ENCODE results near the gene MYO15B. TPM values are rescaled to one million over a fixed set of nuclear protein-coding genes. Genes with fewer than 3 reads are reported as not detected.

Gene MYO15B
- total and polyA plus RNA-seq, 2 donors (not counting 3 experiments of a cell fraction or from before 2014, with no cell fraction given) = 10.2 to 87.8 TPM

DNA sequence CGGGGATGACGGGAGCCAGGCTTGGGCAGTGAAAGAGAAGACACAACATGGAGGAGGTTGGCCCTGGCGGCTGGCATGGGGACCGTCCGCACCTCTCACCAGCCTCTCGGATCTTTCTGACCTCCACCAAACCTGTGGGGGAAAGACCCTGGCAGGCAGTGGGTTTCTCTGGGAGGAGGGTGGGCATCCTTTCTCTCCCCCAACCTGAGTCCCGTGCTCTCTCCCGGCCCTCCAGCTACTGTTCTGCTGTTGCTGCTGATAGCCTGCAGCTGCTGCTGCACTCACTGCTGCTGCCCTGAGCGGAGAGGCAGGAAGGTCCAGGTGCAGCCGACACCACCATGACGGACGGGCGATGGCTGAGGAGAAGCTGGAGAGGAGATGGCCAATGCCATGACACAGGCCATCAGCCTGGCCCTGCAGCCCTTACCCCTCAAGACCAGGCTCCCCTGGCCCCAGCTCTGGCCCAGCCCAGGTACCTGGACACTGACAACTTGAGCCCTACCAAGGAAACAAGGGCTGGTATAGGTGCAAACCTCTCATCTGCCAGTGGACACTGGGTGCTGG is 53.0 kb downstream of the MYO15B start:
- no peak overlapping the region for H3K9ac ChIP-seq (replicated peaks; ENCODE audit: extremely low read depth, insufficient read depth, low read length)
- peaks cover 6% of the 10 kb centered on the region for H3K4me1 ChIP-seq (ENCODE audit: control insufficient read depth, extremely low read depth, insufficient read depth, low read length)
- DNase-seq (ENCODE audit: low read depth, low spot score) (no peak), FAIRE-seq (no peak)
- H2AFZ ChIP-seq (ENCODE audit: low read depth, low read length) = no peak overlapping the region
- ChIA-PET POLR2A (interaction anchor here (0.9 kb wide), 1 partner anchor 14 kb away, joined by 3 read pairs; no protein-coding TSS in a partner anchor), CTCF (interaction anchor here (1.6 to 19.2 kb wide), 4 partner anchors 5 to 108 kb away, joined by 5 to 446 read pairs (median 15); partner anchors contain the start of gene SMIM5)
- H3K79me2 ChIP-seq (ENCODE audit: control insufficient read depth, insufficient read depth, low read length) = no peaks in the 10 kb centered on the region
- no peak overlapping the region for H3K4me3 ChIP-seq (replicated peaks in 1 of 3; ENCODE audit: insufficient read depth in 1 of 3, low read depth in 1 of 3, low read length in 3 of 3)
- H3K9me1 ChIP-seq (replicated peaks; ENCODE audit: control insufficient read depth, extremely low read depth, insufficient read depth, low read length) = no peaks in the 10 kb centered on the region
- no peaks in the 10 kb centered on the region for H3K27me3 ChIP-seq (ENCODE audit: control insufficient read depth in 2 of 2, insufficient read depth in 2 of 2, low read length in 2 of 2)
- H3K4me2 ChIP-seq (ENCODE audit: insufficient read depth, low read length) = no peak overlapping the region
- TF ChIP-seq POLR2A (IDR thresholded peaks at IDR 0.05; ENCODE audit: low read depth, low read length) (no peak), JUN (IDR thresholded peaks at IDR 0.05; ENCODE audit: borderline replicate concordance, insufficient read depth, insufficient read length, low read depth) (no peak), FOS (IDR thresholded peaks at IDR 0.05; ENCODE audit: borderline replicate concordance, insufficient read depth, low read length) (no peak), POLR2AphosphoS5 (IDR thresholded peaks at IDR 0.05; ENCODE audit: insufficient read depth, low read depth, low read length) (no peak), GATA2 (IDR thresholded peaks at IDR 0.05; ENCODE audit: insufficient read depth, insufficient read length, low read depth, low read length) (no peak)
- no peaks in the 10 kb centered on the region for H3K9me3 ChIP-seq (replicated peaks; ENCODE audit: control insufficient read depth, insufficient read depth, low read length)
- BruUV-seq (replicated peaks) = no TSS peak
- H3K36me3 ChIP-seq (ENCODE audit: control insufficient read depth in 2 of 2, extremely low read depth in 1 of 2, insufficient read depth in 2 of 2, low read length in 2 of 2) = peaks cover 0 to 3% of the 10 kb centered on the region in 2 experiments
- dilution Hi-C loops (cut with MboI; ENCODE audit: extremely low pct_ligation_motif_present, low sequenced_read_pairs) = no loop called here
- intact Hi-C loops (cut with micrococcal nuclease) = no loop called here
- no peaks in the 10 kb centered on the region for H4K20me1 ChIP-seq (replicated peaks; ENCODE audit: control insufficient read depth, extremely low read depth, insufficient read depth, low read length)
- H3K27ac ChIP-seq (ENCODE audit: insufficient read depth, low read depth, low read length) = no peak overlapping the region

DNA sequence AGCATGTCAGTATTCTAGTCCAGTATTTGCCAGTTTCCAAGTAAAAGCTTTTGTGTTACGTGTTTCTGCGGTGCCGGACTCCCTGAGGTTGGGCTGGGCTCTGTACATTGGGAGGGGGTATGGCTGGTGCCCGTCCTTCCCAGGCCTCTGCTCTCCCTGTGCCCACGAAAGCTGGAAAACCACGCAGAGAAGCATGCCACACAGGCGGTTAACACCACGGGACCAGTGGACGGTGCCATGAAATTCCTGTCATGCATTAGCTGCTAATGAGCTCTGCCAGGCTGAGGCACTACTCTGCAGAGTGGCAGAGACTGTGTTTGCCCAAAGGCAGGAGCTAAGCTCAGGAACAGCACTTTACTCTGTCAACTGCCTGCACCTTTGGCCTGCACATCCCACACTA is 53.7 kb downstream of the MYO15B start:
- TF ChIP-seq MYC (IDR thresholded peaks at IDR 0.05; ENCODE audit: low read depth, low read length) (no peak), EZH2 (IDR thresholded peaks at IDR 0.05; ENCODE audit: borderline replicate concordance, low read depth, low read length, severe bottlenecking) (no peak), JUN (IDR thresholded peaks at IDR 0.05; ENCODE audit: borderline replicate concordance, insufficient read depth, insufficient read length, low read depth) (no peak), GATA2 (IDR thresholded peaks at IDR 0.05; ENCODE audit: insufficient read depth, insufficient read length, low read depth, low read length) (no peak)
- Histone ChIP-seq H3K4me3 (replicated peaks in 1 of 3; ENCODE audit: insufficient read depth in 1 of 3, low read depth in 1 of 3, low read length in 3 of 3) (no peak overlapping the region), H3K27me3 (ENCODE audit: control insufficient read depth in 2 of 2, insufficient read depth in 2 of 2, low read length in 2 of 2) (no peaks in the 10 kb centered on the region), H3K27ac (ENCODE audit: insufficient read depth, low read depth, low read length) (no peak overlapping the region), H3K9ac (replicated peaks; ENCODE audit: extremely low read depth, insufficient read depth, low read length) (no peak overlapping the region), H3K9me3 (replicated peaks; ENCODE audit: control insufficient read depth, insufficient read depth, low read length) (no peaks in the 10 kb centered on the region), H2AFZ (ENCODE audit: low read depth, low read length) (no peak overlapping the region), H3K9me1 (replicated peaks; ENCODE audit: control insufficient read depth, extremely low read depth, insufficient read depth, low read length) (no peaks in the 10 kb centered on the region), H3K4me2 (ENCODE audit: insufficient read depth, low read length) (no peak overlapping the region), H3K4me1 (ENCODE audit: control insufficient read depth, extremely low read depth, insufficient read depth, low read length) (peaks cover 13% of the 10 kb centered on the region), H4K20me1 (replicated peaks; ENCODE audit: control insufficient read depth, extremely low read depth, insufficient read depth, low read length) (no peaks in the 10 kb centered on the region), H3K36me3 (ENCODE audit: control insufficient read depth in 2 of 2, extremely low read depth in 1 of 2, insufficient read depth in 2 of 2, low read length in 2 of 2) (peaks cover 0 to 3% of the 10 kb centered on the region in 2 experiments), H3K79me2 (ENCODE audit: control insufficient read depth, insufficient read depth, low read length) (no peaks in the 10 kb centered on the region)
- FAIRE-seq = no peak
- CTCF ChIA-PET = interaction anchor here (1.6 to 19.2 kb wide), 4 partner anchors 6 to 107 kb away, joined by 5 to 446 read pairs (median 15); partner anchors contain the start of gene SMIM5
- dilution Hi-C loops (cut with MboI; ENCODE audit: extremely low pct_ligation_motif_present, low sequenced_read_pairs) = no loop called here
- intact Hi-C loops (cut with micrococcal nuclease) = no loop called here
- POLR2A ChIA-PET = interaction anchor here (0.9 kb wide), 1 partner anchor 14 kb away, joined by 3 read pairs; no protein-coding TSS in a partner anchor
- DNase-seq (ENCODE audit: low read depth, low spot score) = no peak
- no TSS peak for BruUV-seq (replicated peaks)
